ENCODE data around the gene ABCC4.

- TF ChIP-seq CTCF (IDR thresholded peaks at IDR 0.05) (no peak), EZH2 (IDR thresholded peaks at IDR 0.05; ENCODE audit: borderline replicate concordance, insufficient read depth, low read depth, low read length, poor library complexity, severe bottlenecking) (no peak)
Measured at GRCh38 chr13:95168191-95168590, 133.1 kb downstream of the ABCC4 start.
